Measurements from ENCODE around the gene CNBP. TPM values are rescaled to one million over a fixed set of nuclear protein-coding genes. Genes with fewer than 3 reads are reported as not detected.

The CNBP gene
- total RNA-seq, 2 donors from 2014 or later = 440 to 569 TPM

DNA sequence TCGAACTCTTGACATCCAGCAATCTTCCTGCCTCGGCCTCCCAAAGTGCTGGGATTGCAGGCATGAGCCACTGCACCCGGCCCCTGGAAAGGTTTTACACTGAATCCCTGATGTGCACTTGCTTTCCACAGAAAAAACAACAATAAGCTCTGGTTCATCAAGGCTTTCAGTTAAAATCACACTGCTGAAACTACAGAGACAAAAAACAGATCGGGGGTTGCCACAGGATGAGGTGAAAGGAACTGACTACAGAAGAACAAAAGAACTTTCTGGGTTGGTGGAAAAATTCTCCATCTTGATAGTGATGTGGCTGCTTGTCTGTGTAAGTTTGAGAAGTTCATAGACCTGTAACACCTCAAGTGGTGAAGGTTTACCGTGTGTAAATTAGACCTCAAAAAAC lies 65.0 kb downstream of the CNBP start:
- H3K4me3 ChIP-seq = no peak overlapping the region
- peaks cover 0 to 43% of the 10 kb centered on the region in 2 donors for H3K4me1 ChIP-seq
- H3K27me3 ChIP-seq = no peaks in the 10 kb centered on the region
- no peaks in the 10 kb centered on the region for H3K36me3 ChIP-seq
- H3K9me3 ChIP-seq = no peaks in the 10 kb centered on the region
- no peak overlapping the region for H3K27ac ChIP-seq
- TF ChIP-seq, protein P1, sequence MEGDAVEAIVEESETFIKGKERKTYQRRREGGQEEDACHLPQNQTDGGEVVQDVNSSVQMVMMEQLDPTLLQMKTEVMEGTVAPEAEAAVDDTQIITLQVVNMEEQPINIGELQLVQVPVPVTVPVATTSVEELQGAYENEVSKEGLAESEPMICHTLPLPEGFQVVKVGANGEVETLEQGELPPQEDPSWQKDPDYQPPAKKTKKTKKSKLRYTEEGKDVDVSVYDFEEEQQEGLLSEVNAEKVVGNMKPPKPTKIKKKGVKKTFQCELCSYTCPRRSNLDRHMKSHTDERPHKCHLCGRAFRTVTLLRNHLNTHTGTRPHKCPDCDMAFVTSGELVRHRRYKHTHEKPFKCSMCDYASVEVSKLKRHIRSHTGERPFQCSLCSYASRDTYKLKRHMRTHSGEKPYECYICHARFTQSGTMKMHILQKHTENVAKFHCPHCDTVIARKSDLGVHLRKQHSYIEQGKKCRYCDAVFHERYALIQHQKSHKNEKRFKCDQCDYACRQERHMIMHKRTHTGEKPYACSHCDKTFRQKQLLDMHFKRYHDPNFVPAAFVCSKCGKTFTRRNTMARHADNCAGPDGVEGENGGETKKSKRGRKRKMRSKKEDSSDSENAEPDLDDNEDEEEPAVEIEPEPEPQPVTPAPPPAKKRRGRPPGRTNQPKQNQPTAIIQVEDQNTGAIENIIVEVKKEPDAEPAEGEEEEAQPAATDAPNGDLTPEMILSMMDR (IDR thresholded peaks at IDR 0.05) = no peak
- DNase-seq (ENCODE audit: low spot score) = no peak

Other genes starting within 250 kb of the CNBP start
- gene CFAP92, start 189.8 kb downstream of the CNBP start, total RNA-seq = not detected
- gene EFCC1, start 182.6 kb downstream of the CNBP start, total RNA-seq = 1 to 10 TPM; 1.2 to 1.5 TPM
- gene GP9, start 123.1 kb downstream of the CNBP start, total RNA-seq = not detected
- 1 to 10 TPM; 5.3 to 8.2 TPM for gene RAB43, start 62.1 kb downstream of the CNBP start, total RNA-seq
- 10 to 100 TPM; 14.3 to 19.6 TPM for gene ISY1, start 22.8 kb downstream of the CNBP start, total RNA-seq
- gene COPG1, start 65.7 kb upstream of the CNBP start, total RNA-seq = 10 to 100 TPM; 88.7 to 99.2 TPM
- 10 to 100 TPM; 32.7 to 38.9 TPM for gene HMCES, start 95.0 kb upstream of the CNBP start, total RNA-seq
- under 1 TPM in 1 of 2 donors, not detected in 1; 0.28 TPM for gene EFCAB12, start 244.7 kb upstream of the CNBP start, total RNA-seq